ENCODE results near the gene PLCB3.

PLCB3 gene

GRCh38 chr11:64268025-64268892 lies 16.9 kb downstream of the PLCB3 start:
- DNase-seq, result no peak

DNA sequence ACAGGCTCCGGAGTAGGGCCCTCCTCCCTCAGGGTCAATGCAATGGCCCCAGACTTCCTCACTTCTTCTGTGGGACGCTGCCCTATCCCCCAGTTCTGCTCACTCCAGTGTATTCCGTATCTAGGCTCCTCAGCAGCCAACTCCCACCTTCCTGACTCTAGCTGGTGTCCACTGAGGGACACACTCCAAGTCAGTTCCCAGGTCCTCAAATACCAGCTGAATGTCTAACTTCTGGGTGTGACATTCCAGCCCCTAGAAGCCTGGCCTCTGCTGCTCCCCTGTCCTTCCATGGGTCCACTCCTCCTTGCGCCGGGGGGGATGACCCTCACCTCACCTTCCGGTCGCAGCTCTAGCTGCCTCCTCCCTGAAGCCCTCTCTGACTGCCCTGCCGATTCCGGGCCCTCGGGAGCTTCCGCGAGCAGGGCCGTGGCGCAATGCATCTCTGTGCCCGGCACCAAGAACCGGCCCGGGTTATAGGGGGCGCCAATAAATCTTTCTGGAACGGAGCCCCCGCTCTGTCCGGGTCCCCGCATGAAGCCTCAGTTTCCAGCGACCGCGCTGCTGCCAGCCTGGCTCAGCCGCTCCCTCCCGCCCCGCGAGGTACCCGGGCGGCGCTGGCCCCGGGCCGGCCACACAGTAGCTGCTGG lies 17.7 kb downstream of the PLCB3 start:
- DNase-seq, result peak in 1 of 2 experiments; percentile 47

- peak; percentile 100 for DNase-seq
These were observed 18.4 kb downstream of the PLCB3 start for GRCh38 chr11:64269540-64270220.

- DNase-seq, result no peak
These were observed 23.9 kb downstream of the PLCB3 start for GRCh38 chr11:64275031-64275800.

DNA sequence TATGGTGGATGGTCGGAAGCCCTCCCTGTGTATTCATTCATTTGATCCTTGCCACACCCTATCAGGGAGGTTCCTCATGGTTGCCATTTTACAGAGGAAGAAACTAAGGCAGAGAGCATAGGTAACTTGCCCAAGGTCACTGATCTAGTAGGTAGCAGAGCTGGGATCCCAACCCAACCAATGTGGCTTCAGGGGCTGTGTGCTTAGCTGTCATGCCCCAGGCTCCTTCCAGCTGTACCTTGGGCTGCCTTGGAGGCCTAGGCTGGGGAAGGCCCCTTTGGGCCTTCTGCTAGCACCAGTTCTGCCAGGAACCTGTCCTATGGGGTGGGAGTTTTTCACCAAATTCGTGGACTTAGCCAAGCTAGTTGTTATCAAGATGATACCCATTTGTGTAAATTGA lies 24.5 kb downstream of the PLCB3 start:
- no peak for DNase-seq

DNA sequence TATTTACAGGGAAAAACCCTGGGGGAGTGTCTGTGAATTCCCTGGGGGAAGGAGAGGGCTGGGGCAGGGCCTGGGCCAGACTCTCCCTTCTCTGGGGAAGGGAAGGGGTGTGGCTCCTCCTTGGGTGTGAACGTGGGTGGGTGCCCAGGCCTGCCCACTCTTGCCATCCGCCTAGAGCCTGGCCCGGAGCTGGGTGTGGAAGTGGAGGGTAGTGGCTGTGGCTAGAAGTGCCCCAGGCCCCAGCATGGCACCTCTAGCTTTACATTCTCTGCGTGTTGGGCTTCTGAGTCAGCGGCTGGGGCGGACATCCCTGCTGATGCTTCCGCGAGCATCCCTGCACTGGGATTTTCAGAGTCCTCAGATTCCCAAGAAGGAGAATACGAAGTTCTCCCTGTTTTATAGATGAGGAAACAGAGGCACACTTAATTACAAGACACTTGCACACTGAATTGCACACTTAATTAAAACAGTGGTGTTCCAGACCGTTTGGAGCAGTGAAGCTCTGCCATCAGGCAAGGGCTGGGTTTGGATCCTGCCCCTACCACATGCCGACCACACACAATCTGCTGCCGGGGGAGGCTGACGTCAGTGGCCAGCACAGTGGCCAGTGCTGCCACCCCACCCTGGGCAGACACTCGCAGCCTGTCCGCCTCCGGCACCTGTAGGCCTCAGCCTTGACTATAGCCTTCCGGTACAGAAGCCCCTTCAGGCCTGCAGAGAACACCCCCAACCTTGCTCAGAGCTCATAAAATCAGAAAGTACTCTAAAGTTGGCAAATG lies 25.5 kb downstream of the PLCB3 start:
- DNase-seq, result no peak

- DNase-seq, result no peak
These were observed 27.4 kb downstream of the PLCB3 start for GRCh38 chr11:64278576-64279190.

- no peak for DNase-seq
These were observed 30.8 kb downstream of the PLCB3 start for GRCh38 chr11:64281957-64282770.

DNA sequence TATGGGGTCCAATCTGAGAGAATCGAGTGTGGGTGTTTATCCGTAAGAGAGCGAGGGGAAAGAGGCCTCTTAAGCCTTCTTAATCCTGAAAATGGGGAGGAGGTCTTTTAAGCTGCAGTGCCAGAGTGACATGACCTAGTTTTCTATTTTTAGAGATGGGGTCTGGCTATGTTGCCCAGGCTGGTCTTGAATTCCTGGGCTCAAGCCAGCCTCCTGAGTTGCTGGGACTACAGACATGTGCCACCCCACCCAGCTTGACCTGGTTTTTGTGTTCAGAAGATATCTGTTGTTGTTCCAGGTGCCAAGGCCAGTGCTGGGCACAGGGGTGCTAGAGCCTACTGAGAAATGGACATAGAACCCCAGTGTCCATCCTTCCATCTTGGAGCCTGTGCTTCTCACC lies 31.8 kb downstream of the PLCB3 start:
- DNase-seq, result no peak

- peak; percentile 89 to 98 for DNase-seq
These were observed 33.0 kb downstream of the PLCB3 start, which contains the start of gene BAD for GRCh38 chr11:64284048-64284961. TSS of gene BAD (minus strand) at chr11:64284665. CDS start at chr11:64284368, 297 bp downstream.

- peak in 1 of 2 experiments; percentile 89 for DNase-seq
These were observed 33.9 kb downstream of the PLCB3 start, which contains the start of gene GPR137 for GRCh38 chr11:64284962-64285884. TSS of gene GPR137 (plus strand) at chr11:64285848. CDS start at chr11:64286525, 677 bp downstream.

DNA sequence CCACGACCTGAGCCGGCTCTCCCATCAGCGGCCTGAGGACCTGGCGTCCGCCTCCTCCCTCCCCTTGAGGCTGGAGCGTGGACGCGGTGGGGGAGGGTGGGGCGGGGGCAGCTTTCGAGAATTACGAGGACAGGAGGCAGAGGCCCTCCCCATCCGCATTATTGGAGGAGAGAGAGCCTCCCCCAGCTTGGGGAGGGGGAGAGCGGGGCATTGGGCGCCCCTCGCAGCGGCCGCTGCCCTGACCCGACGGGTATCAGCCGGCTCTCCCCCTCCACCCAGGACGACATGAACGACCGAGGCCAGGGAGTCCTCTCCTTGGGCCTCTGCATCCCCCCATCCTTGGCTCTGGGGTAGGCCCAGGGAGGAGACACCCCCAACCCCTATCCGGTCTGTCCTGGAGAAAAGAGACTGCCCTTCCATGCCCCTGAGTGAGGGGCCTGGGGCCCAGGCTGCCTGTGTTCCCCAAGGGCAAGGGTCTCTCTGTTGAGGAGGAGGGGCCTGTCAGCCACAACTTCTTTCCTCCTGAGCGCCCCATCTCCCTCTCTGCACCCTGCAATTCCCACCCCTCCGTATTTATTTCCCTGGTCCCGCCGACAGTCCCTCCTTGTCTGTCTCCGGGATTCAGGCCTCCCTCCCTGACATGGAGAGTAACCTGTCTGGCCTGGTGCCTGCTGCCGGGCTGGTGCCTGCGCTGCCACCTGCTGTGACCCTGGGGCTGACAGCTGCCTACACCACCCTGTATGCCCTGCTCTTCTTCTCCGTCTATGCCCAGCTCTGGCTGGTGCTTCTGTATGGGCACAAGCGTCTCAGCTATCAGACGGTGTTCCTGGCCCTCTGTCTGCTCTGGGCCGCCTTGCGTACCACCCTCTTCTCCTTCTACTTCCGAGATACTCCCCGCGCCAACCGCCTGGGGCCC lies 34.8 kb downstream of the PLCB3 start:
- peak; percentile 51 to 60 for DNase-seq

DNA sequence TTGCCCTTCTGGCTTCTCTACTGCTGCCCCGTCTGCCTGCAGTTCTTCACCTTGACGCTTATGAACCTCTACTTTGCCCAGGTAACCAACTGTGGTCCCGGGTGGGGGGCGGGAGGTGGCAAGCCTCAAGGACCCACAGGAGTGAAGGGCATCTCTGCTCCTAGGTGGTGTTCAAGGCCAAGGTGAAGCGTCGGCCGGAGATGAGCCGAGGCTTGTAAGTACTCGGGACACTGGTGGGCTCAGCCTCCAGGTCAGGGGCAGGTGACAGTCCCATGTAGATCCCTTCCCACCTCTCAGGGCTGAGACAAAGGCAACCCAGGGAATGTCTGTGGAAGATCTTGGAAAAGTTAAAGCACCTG lies 35.5 kb downstream of the PLCB3 start:
- no peak for DNase-seq

- DNase-seq, result no peak
These were observed 36.5 kb downstream of the PLCB3 start for GRCh38 chr11:64287676-64288352.

- no peak for DNase-seq
These were observed 37.0 kb downstream of the PLCB3 start for GRCh38 chr11:64288353-64288750.

- DNase-seq, result no peak
These were observed 37.8 kb downstream of the PLCB3 start for GRCh38 chr11:64289002-64289564.

All from NCI-H526 (cell line).